Colonic mucosa (tissue), 4 donors: Measurements from ENCODE around the gene IL17D. TPM values are rescaled to one million over a fixed set of nuclear protein-coding genes. Genes with fewer than 3 reads are reported as not detected.

Source experiments
- DNase-seq: peaks from one replicate; pipeline ENCODE4 v3.0.0-alpha.2; 2020
- H3K27ac ChIP-seq: fragments of 200-600 bp; one replicate; pipeline ENCODE4 v1.8.0; 2021
- H3K27me3 ChIP-seq: fragments of 200-600 bp; one replicate; pipeline ENCODE4 v1.8.0; 2021
- H3K36me3 ChIP-seq: fragments of 200-600 bp; one replicate; pipeline ENCODE4 v1.8.0; 2021
- H3K4me1 ChIP-seq: fragments of 200-600 bp; one replicate; pipeline ENCODE4 v1.8.0; 2021; ENCODE audit warnings: mild to moderate bottlenecking
- H3K4me3 ChIP-seq: fragments of 200-600 bp; one replicate; pipeline ENCODE4 v1.8.0; 2021
- H3K9ac ChIP-seq, 2 donors: one replicate each; pipeline ENCODE4 v1.7.0; 2013; ENCODE audit warnings: control low read depth in 2 of 2, low read depth in 2 of 2, low read length in 2 of 2
- H3K9me3 ChIP-seq: fragments of 200-600 bp; one replicate; pipeline ENCODE4 v1.8.0; 2021
- CTCF ChIP-seq: fragments of 200-600 bp; IDR thresholded peaks from one replicate; pipeline ENCODE4 v1.8.0; 2022; ENCODE audit warnings: antibody characterized with exemption, mild to moderate bottlenecking
- intact Hi-C: fragments of 100-400 bp; cut with DNase I; formaldehyde crosslinking; loops from one replicate; pipeline ENCODE4 v1.14.1; 2022
- total RNA-seq, 2 donors: library from RNA; stranded (reverse); fragmentation: NEBNext Ultra II Directional in 1 of 2; extraction: Animal tissue kit (Norgen Biotek cat#: 25700) in 1 of 2; gene quantifications; one replicate each; pipeline ENCODE4 v1.2.1, GENCODE V29; 2021
- donor health status: healthy.
- donor health status: DM: no; HTN: no; CAD: no.
- donor health status: DM: no; HTN: no; CAD: no.

The IL17D gene
- under 1 TPM; 0.49 to 0.93 TPM for total RNA-seq

- H3K36me3 ChIP-seq, result no peaks in the 10 kb centered on the region
- H3K4me1 ChIP-seq, result no peaks in the 10 kb centered on the region
- H3K4me3 ChIP-seq, result peak within 1 kb of the TSS; percentile 58
- H3K9me3 ChIP-seq, result no peaks in the 10 kb centered on the region
- no peak for TF ChIP-seq CTCF
- DNase-seq, result peak; percentile 44
- intact Hi-C loops, result no loop called here
- H3K27me3 ChIP-seq, result no peaks in the 10 kb centered on the region
- H3K9ac ChIP-seq, result peak within 1 kb of the TSS; percentile 78 to 80
- H3K27ac ChIP-seq, result no peak within 1 kb of the TSS
These were observed at the start of gene IL17D for GRCh38 chr13:20702915-20703779. IL17D (plus strand) TSS chr13:20703699; CDS start chr13:20704002, 303 bp downstream.

- H3K4me1 ChIP-seq, result no peaks in the 10 kb centered on the region
- no peak for DNase-seq
- no peaks in the 10 kb centered on the region for H3K36me3 ChIP-seq
- no peaks in the 10 kb centered on the region for H3K27me3 ChIP-seq
- H3K4me3 ChIP-seq, result no peak overlapping the region
- H3K9ac ChIP-seq, result no peak overlapping the region
- intact Hi-C loops, result no loop called here
- no peak for TF ChIP-seq CTCF
- H3K9me3 ChIP-seq, result no peaks in the 10 kb centered on the region
- no peak overlapping the region for H3K27ac ChIP-seq
These were observed 49.3 kb upstream of the IL17D start for GRCh38 chr13:20654156-20654555.

- intact Hi-C loops, result no loop called here
- no peak overlapping the region for H3K9ac ChIP-seq
These were observed 45.0 kb upstream of the IL17D start for GRCh38 chr13:20658451-20659040.

GRCh38 chr13:20664351-20664750 is 39.1 kb upstream of the IL17D start:
- no peak overlapping the region for H3K4me3 ChIP-seq
- no peaks in the 10 kb centered on the region for H3K27me3 ChIP-seq
- no peak for TF ChIP-seq CTCF
- no peak for DNase-seq
- H3K36me3 ChIP-seq, result no peaks in the 10 kb centered on the region
- no peak overlapping the region for H3K9ac ChIP-seq
- intact Hi-C loops, result no loop called here
- no peak overlapping the region for H3K27ac ChIP-seq
- no peaks in the 10 kb centered on the region for H3K9me3 ChIP-seq
- no peaks in the 10 kb centered on the region for H3K4me1 ChIP-seq

More at GRCh38 chr13:20658451-20659040, 45.0 kb upstream of the IL17D start:
- Histone ChIP-seq H3K27me3 (no peaks in the 10 kb centered on the region), H3K36me3 (no peaks in the 10 kb centered on the region), H3K9me3 (no peaks in the 10 kb centered on the region), H3K4me3 (no peak overlapping the region), H3K27ac (no peak overlapping the region), H3K4me1 (no peaks in the 10 kb centered on the region)
- no peak for DNase-seq
- TF ChIP-seq CTCF, result no peak

GRCh38 chr13:20666948-20667347 is 36.6 kb upstream of the IL17D start:
- no peak for DNase-seq
- Histone ChIP-seq H3K9me3 (no peaks in the 10 kb centered on the region), H3K9ac (no peak overlapping the region), H3K36me3 (no peaks in the 10 kb centered on the region), H3K4me3 (no peak overlapping the region), H3K27ac (no peak overlapping the region), H3K4me1 (no peaks in the 10 kb centered on the region), H3K27me3 (no peaks in the 10 kb centered on the region)
- TF ChIP-seq CTCF, result no peak
- intact Hi-C loops, result no loop called here
